ENCODE results near the gene EPHA2. TPM values are rescaled to one million over a fixed set of nuclear protein-coding genes. Genes with fewer than 3 reads are reported as not detected.
"Not testable (repeated sequence)": the region's sequence is repeated elsewhere in the genome, so short reads cannot be mapped to it uniquely, and the experiment has no call there.

The EPHA2 gene
- polyA plus RNA-seq, 2 of the 4 experiments (the other 2 are of a cell fraction) = 59.3 to 93.2 TPM

DNA sequence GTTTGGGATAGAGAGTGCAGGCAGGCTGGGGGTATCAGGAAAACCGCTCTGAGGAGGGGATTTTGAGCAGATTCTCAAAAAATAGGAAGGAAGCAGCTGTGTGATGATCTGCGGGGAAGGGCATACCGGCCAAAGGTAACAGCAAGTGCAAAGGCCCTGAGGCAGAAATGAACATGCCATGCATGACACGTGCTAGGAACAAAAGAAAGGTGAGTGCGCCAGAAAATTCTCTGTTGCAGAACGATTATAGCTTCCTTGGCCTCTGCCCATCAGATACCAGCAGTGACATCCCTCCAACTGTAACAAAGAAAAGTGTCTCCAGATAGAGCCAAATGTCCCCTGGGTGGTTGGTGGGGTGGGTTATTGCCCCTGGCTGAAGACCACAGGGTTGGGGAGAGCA is 45.4 kb downstream of the EPHA2 start:
- POLR2A ChIA-PET = no interaction called here
- Histone ChIP-seq H3K27ac (no peak overlapping the region), H3K4me3 (no peak overlapping the region), H3K4me2 (no peak overlapping the region), H3K9me3 (peaks cover 7% of the 10 kb centered on the region; the same call in 2 of the 3 replicates), H3K4me1 (peaks cover 20% of the 10 kb centered on the region)
- DNase-seq (ENCODE audit: low read depth in 1 of 2, low spot score in 1 of 2) = no peak
- no peak for TF ChIP-seq FOSL2 (IDR thresholded peaks at IDR 0.05)
- TF ChIP-seq FOSL2 (CRISPR knock-in tag; IDR thresholded peaks at IDR 0.05) = no peak
- TF ChIP-seq POLR2A (IDR thresholded peaks at IDR 0.05; ENCODE audit: low read length) = no peak
- TF ChIP-seq SREBF2 (IDR thresholded peaks at IDR 0.05) = no peak
- TF ChIP-seq HOXA7 (CRISPR knock-in tag; IDR thresholded peaks at IDR 0.05) = no peak
- no peak for TF ChIP-seq TP53 (CRISPR knock-in tag; IDR thresholded peaks at IDR 0.05)
- TF ChIP-seq, protein P1, sequence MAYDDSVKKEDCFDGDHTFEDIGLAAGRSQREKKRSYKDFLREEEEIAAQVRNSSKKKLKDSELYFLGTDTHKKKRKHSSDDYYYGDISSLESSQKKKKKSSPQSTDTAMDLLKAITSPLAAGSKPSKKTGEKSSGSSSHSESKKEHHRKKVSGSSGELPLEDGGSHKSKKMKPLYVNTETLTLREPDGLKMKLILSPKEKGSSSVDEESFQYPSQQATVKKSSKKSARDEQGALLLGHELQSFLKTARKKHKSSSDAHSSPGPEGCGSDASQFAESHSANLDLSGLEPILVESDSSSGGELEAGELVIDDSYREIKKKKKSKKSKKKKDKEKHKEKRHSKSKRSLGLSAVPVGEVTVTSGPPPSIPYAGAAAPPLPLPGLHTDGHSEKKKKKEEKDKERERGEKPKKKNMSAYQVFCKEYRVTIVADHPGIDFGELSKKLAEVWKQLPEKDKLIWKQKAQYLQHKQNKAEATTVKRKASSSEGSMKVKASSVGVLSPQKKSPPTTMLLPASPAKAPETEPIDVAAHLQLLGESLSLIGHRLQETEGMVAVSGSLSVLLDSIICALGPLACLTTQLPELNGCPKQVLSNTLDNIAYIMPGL (CRISPR knock-in tag; IDR thresholded peaks at IDR 0.05; ENCODE audit: borderline replicate concordance) = no peak
- no peak for TF ChIP-seq HOXB5 (CRISPR knock-in tag; IDR thresholded peaks at IDR 0.05)
- TF ChIP-seq POLR2AphosphoS2 (conservative IDR thresholded peaks at IDR 0.05; ENCODE audit: low read length) = no peak
- TF ChIP-seq ESRRA (IDR thresholded peaks at IDR 0.05; ENCODE audit: borderline replicate concordance, low read length) = no peak
- no peak for TF ChIP-seq ZSCAN20 (CRISPR knock-in tag; IDR thresholded peaks at IDR 0.05)
- TF ChIP-seq ZNF302 (CRISPR knock-in tag; IDR thresholded peaks at IDR 0.05) = no peak
- TF ChIP-seq RNF2 (IDR thresholded peaks at IDR 0.05; ENCODE audit: borderline replicate concordance, low read depth) = no peak
- 83% methylated on average over 6 of the region's 6 CpGs for WGBS (ENCODE audit: missing lambda C conversion rate)
- no peak for FAIRE-seq
- CTCF ChIA-PET = interaction anchor here (2.0 to 4.5 kb wide), 2 partner anchors 28 to 32 kb away, joined by 15 to 37 read pairs; no protein-coding TSS in a partner anchor
- ATAC-seq = no peak

DNA sequence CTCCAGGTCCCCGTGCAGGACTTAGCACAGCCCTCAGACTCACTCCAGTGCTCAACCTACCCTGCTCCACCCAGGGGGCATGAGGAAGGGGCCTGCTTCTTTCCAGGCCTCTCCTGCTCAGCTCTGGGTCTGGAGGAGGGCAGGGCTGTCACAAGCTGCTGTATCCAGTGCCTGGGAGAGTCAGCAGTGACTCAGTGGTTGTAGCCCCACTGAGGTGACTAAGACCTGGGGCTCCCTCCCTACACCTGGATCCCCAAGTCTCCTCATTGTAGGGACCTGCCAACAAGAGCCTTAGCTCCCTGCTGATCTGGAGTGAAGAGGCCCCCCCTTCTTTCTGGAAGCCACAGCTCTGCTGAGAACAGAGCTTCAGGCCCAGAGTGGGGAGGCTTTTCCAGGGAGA is 46.3 kb downstream of the EPHA2 start:
- DNase-seq (ENCODE audit: low read depth in 1 of 2, low spot score in 1 of 2) (no peak), ATAC-seq (no peak), FAIRE-seq (no peak)
- no peak for TF ChIP-seq MAFK (IDR thresholded peaks at IDR 0.05; ENCODE audit: partially characterized antibody)
- TF ChIP-seq FOSL2 (IDR thresholded peaks at IDR 0.05) = no peak
- no peak for TF ChIP-seq FOSL2 (CRISPR knock-in tag; IDR thresholded peaks at IDR 0.05)
- TF ChIP-seq CHD4 (IDR thresholded peaks at IDR 0.05; ENCODE audit: borderline replicate concordance) = no peak
- TF ChIP-seq ELK1 (IDR thresholded peaks at IDR 0.05; ENCODE audit: low read depth, low read length) = no peak
- no peak for TF ChIP-seq CEBPB (IDR thresholded peaks at IDR 0.05)
- TF ChIP-seq RAD21 (conservative IDR thresholded peaks at IDR 0.05 in 1 of 2, IDR thresholded peaks at IDR 0.05 in 1 of 2) = no peak
- no peak for TF ChIP-seq ZSCAN20 (CRISPR knock-in tag; IDR thresholded peaks at IDR 0.05)
- no peak for TF ChIP-seq REST (IDR thresholded peaks at IDR 0.05)
- TF ChIP-seq HES2 (IDR thresholded peaks at IDR 0.05) = no peak
- TF ChIP-seq RCOR1 (IDR thresholded peaks at IDR 0.05; ENCODE audit: low read depth, low read length) = no peak
- TF ChIP-seq MYC (IDR thresholded peaks at IDR 0.05; ENCODE audit: borderline replicate concordance, low read length) = no peak
- TF ChIP-seq HOXB5 (CRISPR knock-in tag; IDR thresholded peaks at IDR 0.05) = no peak
- TF ChIP-seq TP53 (CRISPR knock-in tag; IDR thresholded peaks at IDR 0.05) = no peak
- no peak for TF ChIP-seq NR3C1 (IDR thresholded peaks at IDR 0.05)
- no peak for TF ChIP-seq FOSB (CRISPR knock-in tag; IDR thresholded peaks at IDR 0.05)
- no peak for TF ChIP-seq CBX8 (IDR thresholded peaks at IDR 0.05)
- TF ChIP-seq ZC3H11A (IDR thresholded peaks at IDR 0.05) = no peak
- TF ChIP-seq NFE2L2 (conservative IDR thresholded peaks at IDR 0.05; ENCODE audit: low read length) = no peak
- TF ChIP-seq, protein P1 (CRISPR knock-in tag; IDR thresholded peaks at IDR 0.05; ENCODE audit: borderline replicate concordance) = no peak
- TF ChIP-seq RNF2 (IDR thresholded peaks at IDR 0.05; ENCODE audit: borderline replicate concordance, low read depth) = no peak
- 0% methylated on average over 1 of the region's 1 CpG for WGBS (ENCODE audit: missing lambda C conversion rate)
- Histone ChIP-seq H3K27ac (no peak overlapping the region), H3K4me3 (no peak overlapping the region), H3K4me1 (peaks cover 20% of the 10 kb centered on the region), H3K4me2 (no peak overlapping the region), H3K9me3 (peaks cover 7% of the 10 kb centered on the region; the same call in 2 of the 3 replicates)
- POLR2A ChIA-PET = no interaction called here
- CTCF ChIA-PET = interaction anchor here (0.9 to 4.5 kb wide), 3 partner anchors 27 to 36 kb away, joined by 3 to 37 read pairs (median 15); no protein-coding TSS in a partner anchor

DNA sequence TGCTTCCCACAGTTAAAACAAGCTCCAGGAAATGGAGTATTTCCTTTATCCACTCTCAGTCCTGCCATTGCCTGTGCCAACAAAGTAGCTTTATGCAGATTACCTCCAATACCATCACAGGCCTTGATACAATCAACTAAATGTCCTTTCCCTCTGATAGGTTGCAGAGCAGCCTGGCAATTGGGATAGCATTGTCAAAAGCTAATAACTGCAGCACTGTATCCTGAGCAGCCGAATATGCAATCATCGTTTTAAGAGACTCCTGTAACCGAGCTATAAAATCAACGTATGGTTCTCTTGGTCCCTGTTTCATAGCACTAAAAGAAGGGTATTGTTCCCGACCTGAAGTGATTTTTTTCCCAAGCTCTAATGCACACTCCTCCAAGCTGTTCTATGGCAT is 48.8 kb downstream of the EPHA2 start:
- H3K4me2 ChIP-seq; POLR2A ChIA-PET; DNase-seq (ENCODE audit: low read depth in 1 of 2, low spot score in 1 of 2); FAIRE-seq; ATAC-seq; H3K4me3 ChIP-seq; H3K9me3 ChIP-seq; H3K4me1 ChIP-seq; H3K27ac ChIP-seq: not testable (repeated sequence)
- WGBS (ENCODE audit: missing lambda C conversion rate) = 65% methylated on average over 5 of the region's 5 CpGs
- CTCF ChIA-PET = interaction anchor here (0.5 to 3.5 kb wide), 4 partner anchors 10 to 29 kb away, joined by 3 to 15 read pairs (median 7); no protein-coding TSS in a partner anchor

All from A549 (cell line).